GM10847 (cell line): ENCODE measurements around the gene SORBS1.

Source experiments
- POLR2A ChIP-seq: IDR thresholded peaks from 2 replicates; pipeline ENCODE4 v1.6.1; 2011; ENCODE audit not compliant: insufficient read length; ENCODE audit errors: extremely low read depth

SORBS1 gene

DNA sequence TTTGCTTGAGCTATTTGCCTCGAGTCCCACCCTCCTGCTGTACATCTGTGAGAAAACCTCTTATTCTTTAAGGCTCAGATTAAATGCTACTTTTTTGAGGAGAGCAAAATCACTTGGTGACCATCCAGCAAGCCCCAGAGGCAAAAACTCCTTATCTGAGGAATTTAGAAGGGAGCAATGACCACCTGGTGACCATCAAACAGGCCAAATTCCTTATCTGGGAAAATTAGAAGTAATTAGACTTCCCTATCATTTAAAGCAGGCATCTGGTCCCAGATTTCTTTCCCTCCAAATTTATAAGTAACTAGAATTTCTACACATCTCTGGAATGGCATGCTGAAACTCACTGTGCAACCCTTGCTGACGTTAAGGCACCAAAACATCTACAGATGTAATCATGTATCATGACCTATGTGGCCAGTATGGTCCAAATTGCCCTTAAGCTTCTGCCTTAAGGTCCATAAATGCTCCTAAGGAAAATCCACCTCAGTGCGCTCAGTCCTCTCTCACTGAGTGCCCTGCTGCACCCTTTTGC, 229.5 kb downstream of the SORBS1 start:
- no peak for TF ChIP-seq POLR2A

DNA sequence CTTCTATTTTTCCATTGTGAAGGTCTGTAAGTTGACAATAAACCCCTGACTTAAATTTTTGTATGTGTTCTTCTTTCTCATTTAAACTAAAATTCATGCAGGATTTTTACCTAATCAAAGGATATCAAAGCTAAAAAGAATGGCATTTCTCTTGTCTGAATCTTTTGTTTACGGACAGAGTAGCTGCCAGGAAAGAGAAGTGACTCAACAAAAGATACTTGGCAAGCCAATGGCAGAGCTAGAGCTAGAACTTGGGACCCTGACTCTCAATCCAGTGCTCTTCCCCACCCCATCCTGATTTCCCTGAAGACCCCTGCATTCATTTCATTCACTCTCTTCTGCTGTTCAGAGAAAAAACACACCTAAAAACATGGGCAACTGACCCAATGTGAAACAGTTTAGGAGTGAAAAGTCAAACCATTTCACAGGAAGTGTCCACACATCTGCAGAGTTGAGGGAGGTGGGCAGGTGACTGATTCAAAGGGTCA, 230.2 kb downstream of the SORBS1 start:
- no peak for TF ChIP-seq POLR2A

DNA sequence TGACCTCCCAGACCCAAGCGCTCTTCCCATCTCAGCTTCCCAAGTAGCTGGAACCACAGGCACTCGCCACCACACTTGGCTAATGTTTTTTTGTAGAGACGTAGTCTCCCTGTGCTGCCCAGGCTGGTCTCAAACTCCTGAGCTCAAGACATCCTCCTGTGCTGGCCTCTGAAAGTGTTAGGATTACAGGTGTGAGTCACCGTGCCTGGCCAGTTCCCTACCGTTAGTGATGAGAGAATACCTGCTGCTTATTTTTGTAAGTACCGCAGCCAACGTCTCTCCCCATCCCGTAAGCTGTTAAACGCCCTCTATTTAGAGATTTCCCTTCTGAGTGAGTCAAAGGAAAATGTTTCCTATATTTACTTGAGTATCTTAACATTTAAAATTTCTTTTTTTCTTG, 231.9 kb downstream of the SORBS1 start:
- no peak for TF ChIP-seq POLR2A

DNA sequence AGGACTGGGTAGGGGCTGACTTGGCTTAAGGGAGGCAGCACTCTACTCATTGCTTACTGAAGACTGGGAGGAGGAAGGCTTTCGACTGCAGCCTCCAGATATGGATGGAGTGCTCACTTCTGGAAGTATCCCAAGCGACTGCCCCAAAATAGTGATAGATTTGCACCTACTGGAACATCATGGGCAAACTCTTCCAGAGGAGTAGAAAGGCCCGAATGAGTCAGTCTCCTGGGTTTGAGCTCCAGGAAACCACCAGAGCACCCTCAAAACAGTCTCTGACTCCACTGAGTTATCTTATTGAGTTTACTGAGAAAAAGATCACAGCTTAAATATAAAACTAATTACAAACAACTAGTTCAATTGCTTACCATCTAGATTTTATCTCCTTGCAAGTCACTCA, 233.2 kb downstream of the SORBS1 start:
- TF ChIP-seq POLR2A = no peak

DNA sequence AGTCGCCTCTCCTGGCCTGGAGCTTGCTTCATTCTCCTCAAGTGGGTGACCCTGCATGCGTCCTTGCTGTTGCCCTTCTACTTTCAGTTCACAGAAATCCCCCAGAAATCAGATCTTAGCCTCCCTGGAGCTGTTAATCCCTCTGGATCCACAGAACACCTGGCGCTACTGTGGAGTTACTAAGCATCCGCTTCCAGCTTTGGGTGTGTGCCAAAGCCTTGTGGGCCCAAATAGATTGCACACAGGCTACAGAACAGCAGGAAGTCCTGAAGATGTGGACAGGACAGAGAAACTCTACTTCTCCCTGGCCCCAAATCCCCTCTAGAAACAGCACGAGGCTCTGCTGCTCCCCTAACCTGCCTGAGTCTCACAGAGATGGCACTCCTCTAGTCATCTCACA, 233.8 kb downstream of the SORBS1 start:
- TF ChIP-seq POLR2A = no peak

DNA sequence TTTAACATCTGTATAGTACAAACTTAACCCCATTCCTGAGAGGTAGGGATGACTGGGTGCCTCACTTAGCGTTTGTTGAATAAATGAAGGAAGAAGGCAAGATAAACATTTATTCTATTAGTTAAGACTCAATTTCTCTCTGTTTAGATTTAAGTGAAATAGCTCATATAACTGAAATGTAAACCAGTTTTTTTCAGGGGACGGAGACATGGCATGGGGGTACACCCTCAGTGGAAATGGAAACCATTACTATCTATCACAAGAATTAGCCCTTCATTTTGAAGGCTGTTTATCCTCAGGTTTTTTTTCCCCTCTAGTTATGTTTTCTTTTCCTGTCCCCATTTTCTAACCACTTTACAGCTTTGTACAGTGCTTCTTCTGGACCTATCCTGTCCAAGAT, 234.8 kb downstream of the SORBS1 start:
- no peak for TF ChIP-seq POLR2A

DNA sequence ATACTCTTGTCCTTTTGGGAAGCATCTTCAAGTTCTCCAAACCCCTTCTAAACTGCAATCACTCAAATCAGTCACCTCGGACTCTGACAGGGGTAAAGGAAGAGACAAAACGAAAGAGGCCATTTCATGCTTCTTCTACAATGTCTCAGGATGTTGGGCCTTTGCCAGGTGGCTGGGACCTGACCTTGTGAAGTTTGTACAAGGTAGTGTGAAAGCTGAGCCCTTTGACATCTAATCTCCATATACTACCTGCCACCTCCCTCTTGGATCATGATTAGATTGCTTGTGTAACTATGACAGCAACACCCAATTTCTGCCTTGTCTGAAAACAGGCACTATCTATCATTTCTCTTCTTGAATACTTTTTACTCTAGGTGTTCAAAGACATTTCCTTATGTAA, 235.3 kb downstream of the SORBS1 start:
- no peak for TF ChIP-seq POLR2A

DNA sequence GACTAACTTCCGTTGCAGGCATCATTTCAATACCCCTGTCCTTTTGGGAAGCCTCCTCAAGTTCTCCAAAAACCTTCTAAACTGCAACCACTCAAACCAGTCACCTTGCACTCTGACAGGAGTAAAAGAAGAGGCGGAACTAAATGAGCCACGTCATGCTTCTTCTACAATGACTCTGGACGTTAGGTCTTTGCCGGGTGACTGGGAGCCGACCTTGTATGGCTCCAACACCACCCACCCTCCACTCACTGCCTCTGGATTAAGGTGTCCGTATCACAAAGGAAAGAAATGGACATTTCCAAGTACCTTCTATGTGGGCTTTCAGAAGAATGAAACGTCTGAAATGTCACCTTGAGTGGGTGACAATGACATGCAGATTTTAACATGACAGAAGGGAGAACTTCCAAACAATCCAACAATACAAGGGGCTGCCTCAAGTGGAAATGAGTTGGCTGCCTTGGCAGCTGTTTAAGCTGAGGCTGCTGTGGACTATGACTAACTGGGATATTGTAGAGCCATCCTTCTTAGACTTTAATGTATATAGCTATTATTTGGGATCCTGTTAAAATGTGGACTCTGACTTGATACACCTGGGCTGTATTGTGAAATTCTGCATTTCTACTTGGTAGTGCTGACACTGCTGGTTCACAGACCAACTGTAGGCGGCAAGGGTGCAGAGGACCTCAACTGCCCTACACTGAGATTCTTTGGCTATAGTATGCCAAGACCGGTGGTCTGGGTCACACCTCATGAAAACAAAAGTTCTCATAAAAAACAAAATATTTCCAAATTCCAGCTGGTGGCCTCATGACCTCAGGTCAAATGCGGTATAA, 236.5 kb downstream of the SORBS1 start:
- no peak for TF ChIP-seq POLR2A

DNA sequence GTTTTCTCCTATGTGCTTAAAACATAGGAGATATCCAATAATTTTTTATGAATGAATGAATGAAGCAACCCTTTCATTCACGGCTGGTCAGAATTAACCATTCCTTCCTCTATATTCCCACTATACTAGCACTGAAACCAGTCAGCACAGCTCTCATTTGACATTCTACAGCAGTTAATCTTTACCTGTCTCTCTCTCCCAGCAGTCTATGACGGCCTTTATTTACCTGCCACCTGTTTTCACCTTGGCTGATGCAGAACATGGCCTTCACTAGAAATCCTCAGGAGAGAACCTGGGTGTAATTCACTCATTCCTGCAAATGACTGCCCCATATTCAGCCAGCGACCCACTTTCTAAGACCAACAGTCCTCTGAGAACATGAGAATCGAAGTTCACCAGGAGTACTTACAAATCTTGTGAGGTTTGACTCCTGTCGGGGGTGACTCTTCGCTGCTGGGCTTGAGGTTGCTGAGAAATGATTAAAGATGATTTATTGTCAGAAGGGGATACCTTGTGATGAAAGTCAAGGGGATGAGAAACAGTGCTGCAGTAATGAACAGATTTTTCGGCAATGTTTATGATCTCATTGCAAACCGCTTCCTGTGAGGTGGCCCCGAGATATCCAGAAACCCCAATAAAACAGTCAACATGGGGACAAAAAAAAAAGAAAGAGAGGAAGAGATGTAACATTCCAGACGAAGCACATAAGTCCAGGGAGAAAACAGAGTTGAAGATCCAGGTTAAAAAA, 239.4 kb downstream of the SORBS1 start:
- no peak for TF ChIP-seq POLR2A

DNA sequence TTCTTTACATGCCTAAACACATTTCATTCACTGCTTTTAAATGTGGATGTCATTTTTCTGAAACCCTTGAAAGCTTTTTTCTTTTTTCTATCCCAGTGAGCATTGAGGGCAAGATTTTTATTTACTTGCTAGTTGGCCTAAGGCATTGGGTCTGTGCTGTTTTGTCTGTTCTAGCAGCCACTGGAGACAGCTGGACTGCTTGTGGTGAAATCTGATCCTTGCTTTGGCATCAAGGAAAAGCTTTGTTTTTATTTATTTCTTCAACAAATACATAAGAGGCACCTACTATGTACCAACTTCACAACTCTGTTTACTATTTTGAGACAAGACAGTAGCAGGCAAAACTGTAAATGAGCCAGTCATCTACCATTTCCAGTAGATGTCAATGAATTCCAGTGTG, 241.9 kb downstream of the SORBS1 start:
- no peak for TF ChIP-seq POLR2A

DNA sequence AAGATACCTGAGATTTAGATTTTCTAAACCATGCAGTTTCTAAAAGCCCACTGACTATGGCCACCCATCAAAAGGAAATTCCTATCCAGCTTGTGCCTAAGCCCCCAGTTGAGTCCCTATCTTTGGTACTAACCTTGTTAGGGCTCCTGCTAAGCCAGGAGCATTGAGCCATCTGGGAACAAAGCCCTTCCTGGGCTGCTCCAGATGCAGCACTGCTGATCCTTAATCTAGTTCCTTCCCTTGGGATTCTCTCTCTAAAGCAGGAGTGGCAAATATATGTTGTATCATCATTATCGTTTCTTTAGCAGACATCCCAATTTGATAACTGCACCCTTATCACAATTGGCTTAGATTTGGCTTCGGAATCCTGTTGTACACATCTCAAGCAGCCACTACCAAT, 245.7 kb downstream of the SORBS1 start:
- no peak for TF ChIP-seq POLR2A

DNA sequence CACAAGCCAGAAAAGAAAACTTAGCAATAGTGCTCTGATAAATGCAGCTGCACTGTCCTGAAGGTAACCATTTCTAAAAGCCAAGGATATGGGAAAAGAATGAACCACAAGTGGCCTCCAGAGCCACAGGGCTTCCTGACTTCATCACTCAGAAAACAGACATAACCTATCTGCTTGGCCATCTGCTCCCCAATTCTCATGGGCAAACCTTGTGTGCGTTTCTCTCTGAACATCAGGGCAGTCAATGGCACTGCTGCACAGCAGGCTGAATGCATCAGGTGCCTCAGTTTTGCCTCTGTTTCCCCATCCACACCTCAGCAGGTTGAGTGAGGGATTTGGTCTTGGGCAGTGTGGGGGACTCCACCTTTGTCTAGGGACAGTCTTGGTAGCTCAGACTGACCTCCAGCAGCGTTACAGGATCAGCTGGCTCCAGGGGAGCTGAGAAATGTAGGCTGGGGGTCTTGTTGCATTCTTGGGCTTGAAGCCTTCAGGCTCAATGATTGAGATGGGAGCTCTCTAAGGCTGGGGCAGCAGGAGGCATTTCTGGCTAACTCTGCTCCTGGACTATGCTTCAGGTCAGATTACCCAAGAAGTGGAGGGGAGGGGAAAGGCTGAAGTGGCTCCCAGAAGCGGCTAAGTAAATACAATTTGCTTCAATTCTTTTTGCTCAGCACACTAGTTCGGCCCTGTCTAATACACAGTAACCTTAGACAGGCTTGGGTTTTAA, 246.8 kb downstream of the SORBS1 start:
- no peak for TF ChIP-seq POLR2A

DNA sequence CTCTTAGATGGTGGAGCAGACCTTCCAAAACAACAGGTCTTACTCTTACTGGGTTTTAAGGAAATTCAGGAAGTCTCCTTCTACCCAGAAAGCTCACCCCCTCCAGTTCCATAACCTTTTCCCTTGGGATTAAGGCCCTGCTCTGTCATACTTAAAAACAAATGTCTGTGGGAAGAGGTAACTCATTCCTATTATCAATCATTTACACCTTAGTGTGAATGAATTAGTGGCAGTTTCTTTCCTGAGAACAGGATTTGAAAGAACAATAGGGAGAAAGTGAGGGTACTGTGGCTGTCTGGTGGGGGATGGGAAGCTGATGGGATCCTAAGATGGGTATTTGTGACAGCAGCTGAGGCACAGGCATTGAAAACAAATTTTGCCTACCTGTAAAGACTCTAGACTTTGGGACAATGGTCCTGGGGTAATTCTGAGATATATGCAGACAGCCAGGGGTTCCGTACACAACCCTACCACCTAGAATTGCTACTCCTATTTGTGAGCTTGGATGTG, 248.1 kb downstream of the SORBS1 start:
- no peak for TF ChIP-seq POLR2A

DNA sequence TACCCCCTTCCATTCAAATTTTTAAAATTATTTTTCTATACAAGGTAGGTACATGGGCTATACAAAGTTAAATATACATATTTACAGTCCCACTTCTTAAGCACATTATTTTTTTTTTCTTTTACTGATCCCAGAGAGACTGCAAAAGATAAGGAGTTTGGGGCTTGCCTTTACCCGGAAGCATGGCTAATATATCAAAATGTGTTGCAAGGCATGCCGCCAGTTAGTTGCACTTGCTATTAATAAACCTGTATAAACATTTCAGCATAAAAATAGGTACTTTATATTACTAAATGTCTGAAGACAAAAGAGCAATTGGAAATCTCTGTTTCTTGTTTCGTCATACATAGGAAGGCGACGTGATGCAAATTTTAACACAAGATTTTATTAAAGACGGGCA, 248.9 kb downstream of the SORBS1 start:
- no peak for TF ChIP-seq POLR2A

DNA sequence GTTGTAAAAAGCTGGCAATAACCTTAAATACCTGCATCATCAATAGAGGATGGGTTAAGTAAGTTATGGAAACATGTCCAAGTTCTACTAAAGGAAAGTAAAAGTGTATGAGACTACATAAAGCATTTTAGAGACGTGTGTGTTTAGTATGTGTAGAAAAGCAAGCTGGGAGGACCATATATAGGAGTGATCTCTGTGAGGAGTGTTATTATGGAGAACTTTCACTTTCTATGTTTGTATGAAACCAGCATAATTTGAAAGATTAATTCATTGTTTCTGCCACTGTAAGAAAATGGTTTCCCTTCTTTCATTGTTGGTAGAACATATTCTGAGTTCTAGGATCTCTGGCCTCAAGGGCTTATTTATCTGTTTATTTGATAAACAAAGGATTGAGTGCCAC, 251.2 kb downstream of the SORBS1 start:
- no peak for TF ChIP-seq POLR2A

DNA sequence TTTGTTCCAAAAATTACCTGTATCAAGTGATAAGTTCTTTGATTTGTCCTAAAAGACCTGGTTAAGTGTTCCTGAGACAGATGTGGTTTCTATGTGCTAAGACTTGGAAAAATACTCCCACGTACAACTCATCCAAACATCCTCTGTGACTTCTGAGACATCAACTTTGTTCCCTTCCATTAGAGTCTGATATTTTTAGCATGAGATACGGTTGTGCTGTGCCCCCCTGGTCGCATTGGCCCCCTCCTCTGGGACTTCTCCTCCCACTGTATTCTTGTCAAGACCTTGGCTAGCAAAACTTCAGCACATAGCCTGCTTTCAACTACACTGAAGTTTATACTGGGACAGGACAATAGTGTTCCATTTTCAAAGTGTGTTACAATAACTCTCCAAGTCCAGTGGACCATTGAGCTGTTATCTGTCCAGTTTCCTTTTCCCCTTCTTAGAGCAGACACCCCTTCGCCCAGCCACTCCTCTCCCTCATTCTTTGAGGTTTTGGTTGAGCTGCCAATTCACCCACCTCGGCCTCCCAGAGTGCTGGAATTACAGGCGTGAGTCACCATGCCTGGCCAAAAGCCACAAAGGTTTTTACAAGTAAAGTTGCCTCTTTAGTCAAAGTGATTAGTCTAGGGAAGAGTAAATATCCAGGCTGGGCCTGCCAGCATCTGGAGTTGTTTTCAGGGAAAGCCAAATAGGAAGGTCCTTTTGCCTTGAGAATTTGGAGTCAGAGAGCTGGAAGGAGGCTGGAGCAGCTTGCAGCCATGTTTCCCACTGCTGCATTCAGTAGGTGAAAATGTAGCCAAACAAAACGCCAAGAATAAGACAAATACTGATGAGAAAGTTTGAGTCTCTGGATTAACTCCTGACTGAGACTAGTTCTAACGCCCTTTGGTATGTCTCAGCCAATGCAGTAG, 252.5 kb downstream of the SORBS1 start:
- TF ChIP-seq POLR2A = no peak
